Measurements from ENCODE around the gene MYO15B.
A peak's percentile ranks its signal among the peaks of the same experiment; 100 is the strongest.

Gene MYO15B

DNA sequence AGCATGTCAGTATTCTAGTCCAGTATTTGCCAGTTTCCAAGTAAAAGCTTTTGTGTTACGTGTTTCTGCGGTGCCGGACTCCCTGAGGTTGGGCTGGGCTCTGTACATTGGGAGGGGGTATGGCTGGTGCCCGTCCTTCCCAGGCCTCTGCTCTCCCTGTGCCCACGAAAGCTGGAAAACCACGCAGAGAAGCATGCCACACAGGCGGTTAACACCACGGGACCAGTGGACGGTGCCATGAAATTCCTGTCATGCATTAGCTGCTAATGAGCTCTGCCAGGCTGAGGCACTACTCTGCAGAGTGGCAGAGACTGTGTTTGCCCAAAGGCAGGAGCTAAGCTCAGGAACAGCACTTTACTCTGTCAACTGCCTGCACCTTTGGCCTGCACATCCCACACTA is 53.7 kb downstream of the MYO15B start:
- no peak for DNase-seq

GRCh38 chr17:75642182-75642783 is 54.7 kb downstream of the MYO15B start:
- DNase-seq, result peak; percentile 27

GRCh38 chr17:75642784-75643642 is 55.4 kb downstream of the MYO15B start:
- no peak for DNase-seq

DNA sequence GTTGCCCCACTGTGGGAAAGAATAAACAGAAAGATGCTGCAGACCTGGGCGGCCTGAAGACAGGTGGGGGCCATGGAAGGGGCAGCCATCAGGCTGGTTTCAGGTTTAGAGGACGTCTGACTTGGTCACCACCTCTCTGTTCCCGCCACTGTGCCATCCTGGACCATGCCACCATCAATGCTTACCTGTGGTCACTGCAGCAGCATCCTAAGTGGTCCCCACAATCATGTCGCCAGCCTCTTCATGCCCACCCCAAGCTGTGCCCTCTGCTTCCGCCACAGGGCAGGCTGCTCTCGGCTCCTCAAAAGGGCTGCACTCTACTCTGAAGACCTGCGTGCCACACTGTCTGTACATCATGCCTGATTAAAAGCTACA is 56.0 kb downstream of the MYO15B start:
- no peak for DNase-seq

- no peak for DNase-seq
Observed at GRCh38 chr17:75645501-75645888, 57.9 kb downstream of the MYO15B start.

DNA sequence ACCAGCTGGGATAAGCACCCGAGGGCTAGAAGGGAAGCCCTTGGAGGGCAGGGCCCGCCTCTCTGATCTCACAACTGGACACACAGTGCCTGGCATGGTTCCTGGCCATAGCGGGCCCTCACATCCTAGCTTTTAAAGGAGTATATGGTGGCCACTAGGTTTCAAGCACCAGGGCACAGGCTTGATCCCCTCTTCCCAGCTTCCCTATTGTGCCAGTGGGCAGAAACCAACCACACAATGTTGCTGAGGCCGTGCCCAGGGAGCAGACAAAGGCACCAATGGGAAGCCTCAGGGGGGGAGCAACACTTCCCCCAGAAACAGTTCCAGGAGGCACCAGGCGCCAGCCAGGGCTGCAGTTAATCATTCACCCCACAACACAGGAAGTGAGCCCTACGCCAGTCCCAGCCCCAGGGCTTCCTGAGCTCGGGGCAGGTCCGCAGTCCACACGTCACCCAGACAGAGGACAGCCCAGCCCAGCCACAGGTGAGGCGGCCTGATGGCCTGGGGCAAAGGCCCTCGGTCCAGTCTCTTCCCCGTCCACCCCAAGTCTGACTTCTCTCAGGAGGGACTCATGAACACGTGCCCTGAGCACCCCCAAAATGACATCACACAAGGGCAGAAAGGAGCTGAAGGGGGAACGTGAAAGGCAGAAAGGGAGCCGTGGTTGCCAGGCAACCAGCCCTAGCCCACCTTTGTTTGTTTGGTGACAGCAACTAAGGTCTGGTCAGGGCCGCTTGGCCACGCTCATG is 58.5 kb downstream of the MYO15B start:
- DNase-seq, result peak; percentile 56

GRCh38 chr17:75646638-75646992 is 59.0 kb downstream of the MYO15B start:
- DNase-seq, result no peak

GRCh38 chr17:75647061-75647460 is 59.5 kb downstream of the MYO15B start:
- DNase-seq, result no peak

- no peak for DNase-seq
Observed at GRCh38 chr17:75647921-75648320, 60.3 kb downstream of the MYO15B start.

DNA sequence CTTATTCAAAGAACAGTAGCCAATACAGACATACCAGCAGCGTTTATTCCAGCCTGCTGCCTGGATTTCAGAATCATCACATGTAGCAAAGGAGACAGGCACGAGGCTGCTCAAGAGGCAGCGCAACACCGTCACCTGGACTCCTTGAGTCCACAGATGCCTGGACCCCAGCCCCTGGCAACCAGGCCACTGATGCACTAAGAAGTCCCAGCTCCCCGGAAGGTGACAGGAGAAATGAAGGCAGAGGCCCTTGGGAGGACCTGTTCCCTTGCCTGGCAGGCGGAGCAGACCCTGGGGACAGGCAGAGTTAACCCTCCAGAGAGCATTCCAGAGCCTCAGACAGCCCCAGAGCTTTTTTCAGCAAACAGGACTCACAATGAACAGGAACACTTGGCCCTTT is 62.1 kb downstream of the MYO15B start:
- DNase-seq, result no peak

GRCh38 chr17:75650874-75651273 is 63.3 kb downstream of the MYO15B start:
- no peak for DNase-seq

GRCh38 chr17:75652341-75652740 is 64.7 kb downstream of the MYO15B start:
- no peak for DNase-seq

DNA sequence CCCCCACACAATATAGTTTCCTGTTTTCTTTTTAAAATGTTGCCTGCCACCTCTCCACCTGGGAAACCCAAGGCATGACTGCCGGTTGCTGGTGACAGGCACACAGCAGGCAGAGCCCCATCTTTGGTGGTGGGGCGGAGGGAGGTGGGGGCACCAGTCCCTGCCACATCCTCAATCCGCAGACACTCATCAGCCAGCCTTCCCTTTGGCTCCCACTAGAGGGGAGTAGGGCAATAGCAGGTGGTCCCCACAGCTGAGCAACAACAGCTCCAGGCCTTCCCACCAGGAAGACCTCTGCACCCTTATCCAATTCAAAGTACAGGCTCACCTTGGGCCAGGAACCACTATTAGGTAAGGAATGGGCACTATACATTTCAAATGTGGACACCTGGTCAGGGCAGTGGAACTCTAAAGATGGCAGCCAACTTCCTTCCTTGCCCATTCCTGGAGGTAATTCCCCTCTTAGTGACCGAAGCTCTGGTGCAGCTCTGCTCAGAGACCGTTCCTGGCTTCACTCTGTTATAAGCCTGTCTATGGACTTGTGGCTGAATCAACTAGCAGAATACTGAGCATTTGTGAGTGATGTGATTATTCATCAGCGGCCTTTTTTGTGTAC is 65.4 kb downstream of the MYO15B start:
- DNase-seq, result peak; percentile 25

DNA sequence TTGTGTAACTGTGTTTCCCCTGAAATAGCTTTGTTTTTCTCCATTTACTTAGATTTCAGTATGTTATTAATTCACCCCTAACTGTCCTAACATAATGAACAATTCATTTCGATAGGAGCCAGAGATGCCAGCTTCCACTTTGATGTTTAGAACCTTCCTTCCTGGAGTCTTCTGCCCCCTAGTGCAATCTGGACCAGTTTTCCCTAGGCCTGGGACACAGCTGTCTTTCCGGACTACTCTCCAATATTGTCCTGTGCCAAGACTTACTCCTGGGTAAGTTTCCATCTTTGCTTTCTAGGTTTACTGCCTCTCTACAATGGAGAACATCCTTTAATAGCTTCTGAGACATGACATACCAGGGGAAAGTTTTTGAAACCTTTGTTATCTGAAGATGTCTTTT is 66.6 kb downstream of the MYO15B start:
- no peak for DNase-seq

DNA sequence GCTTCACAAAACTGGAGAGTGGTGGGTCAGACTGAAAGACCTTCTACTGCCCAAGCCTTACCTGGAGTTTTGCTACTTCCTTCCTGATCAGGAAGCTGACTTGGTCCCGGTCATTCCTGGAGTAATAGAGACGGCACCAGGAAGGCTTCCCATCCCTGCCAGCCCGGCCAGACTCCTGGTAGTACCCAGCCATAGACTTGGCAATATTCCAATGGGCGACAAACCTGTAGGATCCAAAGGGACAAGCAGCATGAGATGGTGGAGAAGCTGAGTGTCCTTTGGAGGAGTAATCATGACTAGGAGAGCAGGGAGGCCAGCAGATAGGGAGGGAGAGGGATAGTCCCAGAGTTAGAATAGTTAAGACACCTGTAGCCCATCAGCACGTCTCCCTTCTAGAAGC is 70.6 kb downstream of the MYO15B start:
- no peak for DNase-seq

DNA sequence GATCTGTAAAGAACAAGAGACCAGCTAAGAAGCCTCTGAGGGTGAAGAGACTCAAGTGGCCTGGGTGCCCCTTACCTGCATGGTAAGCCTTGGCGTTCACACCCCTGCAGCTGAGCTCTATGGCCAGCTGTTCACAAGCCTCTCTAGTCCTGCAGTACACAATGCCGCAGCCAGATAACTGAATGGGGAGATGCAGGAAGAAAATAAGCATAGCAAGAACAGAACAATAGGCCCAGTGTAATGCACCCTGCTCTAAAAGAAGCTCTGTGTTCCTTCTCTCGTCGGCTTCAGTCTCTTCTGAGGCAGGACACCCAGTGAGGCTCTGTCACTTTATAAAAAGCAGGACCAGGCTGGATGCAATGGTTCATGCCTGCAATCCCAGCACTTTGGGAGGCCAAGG is 73.9 kb downstream of the MYO15B start:
- no peak for DNase-seq

- DNase-seq, result no peak
Observed at GRCh38 chr17:75662511-75662910, 74.9 kb downstream of the MYO15B start.

GRCh38 chr17:75664099-75664549 is 76.5 kb downstream of the MYO15B start:
- DNase-seq, result no peak

DNA sequence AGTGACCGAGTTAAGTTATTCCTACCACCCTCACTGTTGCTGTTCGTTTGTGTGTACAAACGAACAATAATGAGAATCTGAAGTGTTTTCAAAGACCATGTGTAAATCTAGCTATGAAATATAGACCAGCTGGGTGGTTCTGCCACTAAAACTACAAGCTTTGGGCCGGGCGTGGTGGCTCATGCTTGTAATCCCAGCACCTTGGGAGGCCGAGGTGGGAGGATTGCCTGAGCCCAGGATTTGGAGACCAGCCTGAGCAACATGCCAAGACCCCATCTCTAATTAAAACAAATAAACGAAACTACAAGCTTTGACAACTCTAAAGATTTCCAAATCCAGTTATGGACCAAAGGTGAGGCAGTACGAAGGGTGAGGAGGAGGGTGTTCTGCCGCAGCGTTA is 78.4 kb downstream of the MYO15B start:
- no peak for DNase-seq

DNA sequence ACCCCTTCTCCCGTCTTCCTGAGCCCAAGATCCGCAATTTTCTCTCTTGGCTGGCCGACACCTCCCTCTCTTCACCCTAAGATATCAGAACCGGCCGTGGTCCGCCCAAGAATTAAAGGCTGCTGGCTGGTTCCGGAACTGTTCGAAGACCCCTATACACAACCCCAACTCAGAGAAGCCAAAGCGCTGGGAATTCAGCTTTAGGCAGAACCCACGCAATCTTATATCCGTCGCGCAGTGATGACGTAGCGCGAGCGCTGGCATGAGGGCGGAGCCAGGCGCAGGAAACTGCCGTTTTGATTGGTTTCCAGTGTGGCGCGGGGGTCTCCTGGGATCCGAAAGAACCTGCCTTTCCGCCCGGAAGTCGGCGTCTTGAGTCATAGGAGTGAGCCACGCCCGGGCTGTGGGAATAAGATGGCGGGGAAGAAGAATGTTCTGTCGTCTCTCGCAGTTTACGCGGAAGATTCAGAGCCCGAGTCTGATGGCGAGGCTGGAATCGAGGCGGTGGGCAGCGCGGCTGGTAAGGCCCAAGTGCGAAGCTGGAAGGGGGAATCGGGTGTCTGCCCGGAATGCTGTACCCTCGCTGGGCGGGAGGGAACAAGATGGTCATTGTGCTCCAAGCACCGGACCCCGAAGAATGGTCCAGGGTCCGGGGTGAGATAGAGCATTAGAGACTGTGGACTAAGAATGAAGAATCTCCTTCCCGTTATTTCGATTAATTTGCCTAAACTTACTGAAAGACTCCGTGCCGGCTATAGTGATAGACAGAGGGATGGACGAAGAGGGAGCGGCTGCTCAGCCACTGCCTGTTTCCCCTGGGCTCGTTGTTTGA is 79.6 kb downstream of the MYO15B start, which contains the start of the genes RECQL5 and SAP30BP:
Gene RECQL5 (minus strand): TSS at position 196 of the 832 bp plus-strand sequence. CDS start 597 bp downstream, outside the sequence.
Gene SAP30BP (plus strand): TSS at position 380 of the 832 bp plus-strand sequence. CDS start 35 bp downstream, at position 415.
- DNase-seq, result peak; percentile 99

GRCh38 chr17:75667825-75668224 is 80.2 kb downstream of the MYO15B start:
- DNase-seq, result peak; percentile 14

GRCh38 chr17:75668489-75668888 is 80.9 kb downstream of the MYO15B start:
- no peak for DNase-seq
